HepG2 (cell line): ENCODE results near the gene GCHFR. TPM values are rescaled to one million over a fixed set of nuclear protein-coding genes. Genes with fewer than 3 reads are reported as not detected.

Experiments used
- HNRNPUL1 ChIP-seq: fragments of 200-400 bp; formaldehyde crosslinking; IDR thresholded peaks from 2 replicates; pipeline ENCODE4 v1.6.1; 2017; ENCODE audit warnings: low read depth, mild to moderate bottlenecking, low read length, moderate library complexity
- MXD1 ChIP-seq: sonication (generic); formaldehyde crosslinking; IDR thresholded peaks from 2 replicates; pipeline ENCODE4 v1.4.0; 2020; ENCODE audit warnings: mild to moderate bottlenecking, missing genetic modification reagents
- NFE2L1 ChIP-seq: sonication (generic); formaldehyde crosslinking; IDR thresholded peaks from 2 replicates; pipeline ENCODE4 v1.4.0; 2020; ENCODE audit warnings: missing genetic modification reagents, mild to moderate bottlenecking, borderline replicate concordance
- PRDM4 ChIP-seq: sonication (generic); formaldehyde crosslinking; IDR thresholded peaks from 2 replicates; pipeline ENCODE4 v1.9.0; 2021; ENCODE audit warnings: missing genetic modification reagents, borderline replicate concordance
- RERE ChIP-seq: IDR thresholded peaks from 2 replicates; pipeline ENCODE4 v1.6.1; 2016; ENCODE audit warnings: low read depth, missing genetic modification reagents, missing compliant biosample characterization
- RNF2 ChIP-seq: fragments of 450-650 bp; conservative IDR thresholded peaks from 2 replicates; pipeline ENCODE4 v1.6.1; 2016; ENCODE audit warnings: low read depth
- TBP ChIP-seq: sonication (generic); formaldehyde crosslinking; IDR thresholded peaks from 2 replicates; pipeline ENCODE4 v1.5.0; 2020; ENCODE audit warnings: missing genetic modification reagents
- WIZ ChIP-seq: sonication (generic); formaldehyde crosslinking; IDR thresholded peaks from 2 replicates; pipeline ENCODE4 v1.5.1; 2020; ENCODE audit warnings: mild to moderate bottlenecking, missing genetic modification reagents
- ZBTB20 ChIP-seq: sonication (generic); formaldehyde crosslinking; IDR thresholded peaks from 2 replicates; pipeline ENCODE4 v1.8.1; 2023; ENCODE audit warnings: missing genetic modification reagents, low read depth, mild to moderate bottlenecking, borderline replicate concordance
- ZHX2 ChIP-seq, 2 experiments: sonication (generic) in 1 of 2; formaldehyde crosslinking in 1 of 2; IDR thresholded peaks; 2 replicates each; pipeline versions ENCODE4 v1.6.1 to v1.9.0; 2014 to 2022; ENCODE audit warnings: antibody characterized with exemption in 1 of 2, borderline replicate concordance in 1 of 2, inconsistent platforms in 1 of 2, low read depth in 1 of 2, missing genetic modification reagents in 1 of 2
- ZMYM4 ChIP-seq: sonication (generic); formaldehyde crosslinking; IDR thresholded peaks from 2 replicates; pipeline ENCODE4 v1.8.1; 2023; ENCODE audit warnings: mild to moderate bottlenecking, missing genetic modification reagents
- polyA plus RNA-seq, 8 experiments: library from polyadenylated mRNA; depleted of rRNA in 3 of 8; stranded (reverse) in 7 of 8; unstranded in 1 of 8; fragments of >200 nt; fragmentation: Illumina TruSeq in 4 of 8; extraction: Trizol in 4 of 8; gene quantifications; 2 replicates each; pipeline versions ENCODE4 v1.2.1 to v1.2.3, GENCODE V29; 2011 to 2016; ENCODE audit warnings: low read depth in 4 of 8, missing spikeins in 1 of 8, mixed read lengths in 1 of 8; ENCODE audit not compliant: insufficient read depth in 1 of 8
- total RNA-seq, 5 experiments: library from RNA; depleted of rRNA; stranded (reverse); fragments of >200 nt; fragmentation: Illumina TruSeq; extraction: Trizol; gene quantifications; 2 replicates each; pipeline ENCODE4 v1.2.3, GENCODE V29; 2016; ENCODE audit warnings: low read depth in 1 of 5

The GCHFR gene
- total and polyA plus RNA-seq, 2 of the 13 experiments (the other 11 are each of a cell fraction or from before 2014, with no cell fraction given), result 51.5 to 92.4 TPM

GRCh38 chr15:40762919-40763800, 708 bp upstream of the GCHFR start (continued):
- TF ChIP-seq HNRNPUL1 (no peak), ZBTB20 (CRISPR knock-in tag) (no peak; the same call in 1 of the 2 replicates), RERE (CRISPR knock-in tag) (no peak), TBP (CRISPR knock-in tag) (no peak), ZHX2 (IDR thresholded peaks at IDR 0.05; ENCODE audit: low read depth) (no peak), ZHX2 (CRISPR knock-in tag; IDR thresholded peaks at IDR 0.05; ENCODE audit: borderline replicate concordance) (no peak), RNF2 (peak; percentile 64), NFE2L1 (CRISPR knock-in tag) (no peak; the same call in 1 of the 2 replicates), MXD1 (CRISPR knock-in tag) (peak; percentile 32; the same call in 1 of the 2 replicates), WIZ (CRISPR knock-in tag) (no peak), ZMYM4 (CRISPR knock-in tag) (no peak), PRDM4 (CRISPR knock-in tag) (no peak)
